HG03280 (cell line): Measurements from ENCODE around the gene EFHD2.
"Not testable (repeated sequence)": the region's sequence is repeated elsewhere in the genome, so short reads cannot be mapped to it uniquely, and the experiment has no call there.

ENCODE experiments used
- ATAC-seq: cut with Tn5 transposase; IDR thresholded peaks from one replicate; pipeline ENCODE4 v1.9.1; 2021; ENCODE audit warnings: mild to moderate bottlenecking, moderate library complexity; ENCODE audit not compliant: unreplicated experiment

The EFHD2 gene

DNA sequence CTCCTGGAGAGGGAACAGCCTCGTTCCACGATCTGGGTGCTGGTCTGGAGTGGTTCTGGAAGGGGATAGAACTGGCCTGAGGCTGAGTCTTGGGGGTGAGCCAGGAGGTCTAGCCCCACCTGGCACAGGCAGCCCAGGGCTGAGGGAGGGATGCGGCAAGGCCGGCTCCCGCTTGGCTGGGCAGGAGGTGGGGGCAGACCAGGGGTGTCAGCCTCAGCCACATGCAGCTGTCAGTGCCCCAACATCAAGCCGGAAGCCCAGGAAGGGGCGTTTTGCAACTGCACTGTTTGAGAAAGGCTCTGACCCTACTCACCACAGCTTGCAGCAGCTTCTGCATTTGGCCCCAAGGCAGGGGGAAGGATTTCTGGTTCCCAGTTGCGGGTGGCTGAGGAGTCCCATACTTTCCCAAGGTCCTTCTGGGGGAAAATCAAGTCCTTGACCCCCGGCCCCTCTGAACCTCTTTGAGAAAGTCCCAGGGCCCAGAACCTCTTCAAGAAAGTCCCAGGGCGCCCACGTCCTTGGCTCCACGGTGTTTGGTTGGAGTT is 2.0 kb downstream of the EFHD2 start:
- ATAC-seq, result peak; percentile 41

DNA sequence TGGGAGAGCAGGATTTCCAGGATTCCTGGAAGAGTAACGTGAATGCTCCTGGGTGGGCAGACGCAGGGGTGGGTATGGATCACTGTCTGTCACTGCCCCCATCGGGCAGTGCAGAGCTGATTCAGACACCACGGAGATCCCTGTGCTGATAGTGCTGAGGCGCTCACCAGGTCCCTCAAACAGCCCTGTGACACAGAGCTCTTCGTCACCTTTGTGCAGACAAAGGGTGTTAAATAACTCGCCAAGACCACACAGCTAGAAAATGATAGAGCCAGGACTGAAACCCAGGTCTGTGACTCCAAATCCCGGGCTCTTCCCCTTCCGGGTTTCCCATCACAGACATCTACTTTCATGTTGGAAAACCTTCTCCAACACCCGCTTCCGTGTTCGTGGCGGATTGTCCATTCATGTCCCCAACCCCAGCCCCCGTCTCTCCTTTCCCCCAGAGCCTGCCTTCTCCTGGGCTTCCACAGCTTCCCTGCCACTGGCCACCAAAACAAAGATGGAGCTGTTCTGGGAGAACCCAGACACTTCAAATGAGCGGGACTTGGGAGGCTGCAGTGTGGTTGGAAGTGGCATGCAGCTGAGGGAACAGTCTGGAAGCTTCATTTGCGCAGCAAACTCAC is 2.6 kb downstream of the EFHD2 start:
- ATAC-seq, result no peak

DNA sequence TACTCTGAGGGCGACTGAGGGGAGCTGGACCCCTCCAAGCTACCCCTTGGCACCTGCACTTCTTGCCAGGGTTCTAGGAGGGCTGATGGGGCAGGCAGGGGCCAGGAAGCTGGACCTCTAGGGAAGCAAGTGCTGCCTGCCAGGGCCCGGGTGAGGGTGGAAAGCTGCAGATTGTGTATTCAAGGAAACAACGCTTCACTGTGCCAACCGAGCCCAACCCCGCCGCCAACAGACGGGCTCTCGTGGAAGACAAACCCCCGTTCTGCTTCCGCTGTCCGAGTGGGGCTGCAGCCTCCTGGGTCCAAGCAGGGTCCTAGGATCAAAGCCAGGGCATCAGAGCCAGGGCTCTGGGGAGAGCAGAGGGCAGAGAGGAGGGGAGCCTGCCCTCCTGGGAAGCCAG is 3.2 kb downstream of the EFHD2 start:
- ATAC-seq, result no peak

DNA sequence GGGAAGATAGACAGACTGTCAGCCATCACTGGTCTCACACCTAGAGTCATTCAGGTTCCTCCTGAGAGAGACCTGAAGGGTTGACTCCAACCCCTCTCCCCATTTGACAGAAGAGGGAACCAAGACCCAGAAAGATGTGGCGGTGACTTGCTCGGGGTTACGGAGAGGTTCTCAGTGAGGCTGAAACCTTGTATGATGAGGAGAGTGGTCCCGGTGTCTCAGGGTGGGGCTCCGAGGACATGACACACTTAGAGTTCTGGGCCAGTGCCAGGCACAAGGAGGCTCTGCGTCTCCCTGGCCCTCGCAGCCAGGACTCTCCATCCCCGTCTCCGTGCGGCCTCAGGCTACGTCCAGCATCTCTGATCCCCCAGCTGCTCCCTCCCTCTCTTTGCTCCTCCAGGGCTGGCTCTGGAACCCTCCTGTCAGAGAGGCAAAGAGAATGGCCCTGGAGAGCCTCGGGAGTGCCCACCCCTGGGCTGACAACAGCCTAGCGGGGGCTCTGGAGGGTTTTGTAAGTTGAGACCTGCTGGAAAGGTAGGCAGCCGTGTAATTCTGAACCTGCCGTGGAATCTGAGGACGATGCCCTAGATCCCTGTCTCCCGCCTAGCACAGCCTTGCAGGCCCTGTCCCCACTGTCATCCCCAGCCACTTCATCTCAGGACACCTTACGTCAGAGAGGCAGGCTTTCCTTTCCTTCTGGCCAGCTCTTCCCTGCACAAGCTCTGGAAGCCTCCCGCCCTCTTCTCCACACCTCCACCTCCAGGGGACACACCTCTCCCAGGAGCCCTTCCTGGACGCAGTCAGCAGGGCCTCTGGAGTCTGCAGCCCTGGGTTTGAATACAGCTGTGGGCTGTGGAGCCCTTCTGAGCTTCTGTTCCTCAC is 4.1 kb downstream of the EFHD2 start:
- ATAC-seq, result no peak

DNA sequence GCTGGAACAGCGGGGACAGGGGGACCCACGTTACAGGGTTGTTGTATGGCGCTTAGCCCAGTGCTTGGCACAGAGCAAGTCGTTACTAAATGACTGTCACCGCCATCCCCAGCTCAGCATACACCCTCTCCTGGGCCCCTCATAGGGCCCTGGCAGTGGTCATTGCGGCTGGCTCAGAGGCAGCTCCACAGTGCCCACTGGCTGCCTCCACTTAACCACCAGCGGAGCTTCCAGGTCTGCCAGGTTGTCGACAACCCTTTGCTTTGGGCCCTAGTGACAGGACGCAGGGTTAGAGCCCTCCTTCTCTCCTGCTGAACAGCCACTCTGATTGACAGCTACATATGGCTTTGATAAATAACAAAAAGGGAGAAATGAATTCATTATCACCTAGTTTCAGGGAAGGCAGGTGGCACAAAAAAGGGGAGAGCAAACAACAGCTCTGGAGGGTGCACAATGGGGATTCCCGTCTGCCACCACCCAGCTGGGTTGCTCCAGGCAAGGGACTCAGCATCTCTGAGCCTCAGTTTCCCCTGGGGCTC is 4.8 kb downstream of the EFHD2 start:
- ATAC-seq, result no peak

DNA sequence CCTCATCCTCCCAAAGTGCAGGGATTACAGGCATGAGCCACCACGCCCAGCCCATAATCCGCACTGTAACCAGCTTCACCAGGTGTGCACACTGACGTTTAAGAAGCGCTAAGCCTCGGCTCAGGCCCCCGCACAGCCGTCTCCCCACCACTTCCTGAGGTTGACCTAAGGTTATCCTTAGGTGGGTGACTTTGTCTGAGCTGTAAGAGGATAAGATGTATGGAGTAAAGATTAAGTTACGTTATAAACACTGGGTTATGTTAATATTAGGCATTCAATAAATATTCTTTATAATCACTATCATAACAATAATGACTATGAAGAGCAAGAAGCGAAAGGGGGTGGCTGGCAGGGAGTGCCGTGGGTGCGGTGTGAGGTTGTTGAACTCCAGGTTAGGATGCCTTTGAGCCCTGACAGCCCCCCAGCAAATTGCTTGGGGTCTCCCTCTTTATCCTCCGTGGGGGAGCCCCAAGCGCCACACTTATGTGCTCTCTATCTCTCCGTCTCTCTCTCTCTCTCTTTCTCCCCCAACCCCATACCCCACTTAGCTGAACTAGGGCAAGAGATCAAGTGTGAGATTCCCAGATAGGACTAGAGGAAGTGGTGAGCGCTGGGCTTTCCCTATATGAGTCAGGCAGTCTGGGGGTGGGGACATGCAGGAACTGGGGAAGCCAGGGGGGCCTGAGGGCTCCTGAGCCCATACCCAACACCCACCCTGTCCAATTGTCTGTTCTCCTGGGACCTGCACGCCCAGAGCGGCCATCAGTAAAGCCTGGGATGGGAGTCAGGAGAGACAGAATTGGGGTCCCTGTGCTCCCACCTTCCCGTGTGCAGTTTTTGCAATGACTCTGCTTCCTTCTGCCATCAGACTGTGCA is 7.6 kb downstream of the EFHD2 start:
- no peak for ATAC-seq

DNA sequence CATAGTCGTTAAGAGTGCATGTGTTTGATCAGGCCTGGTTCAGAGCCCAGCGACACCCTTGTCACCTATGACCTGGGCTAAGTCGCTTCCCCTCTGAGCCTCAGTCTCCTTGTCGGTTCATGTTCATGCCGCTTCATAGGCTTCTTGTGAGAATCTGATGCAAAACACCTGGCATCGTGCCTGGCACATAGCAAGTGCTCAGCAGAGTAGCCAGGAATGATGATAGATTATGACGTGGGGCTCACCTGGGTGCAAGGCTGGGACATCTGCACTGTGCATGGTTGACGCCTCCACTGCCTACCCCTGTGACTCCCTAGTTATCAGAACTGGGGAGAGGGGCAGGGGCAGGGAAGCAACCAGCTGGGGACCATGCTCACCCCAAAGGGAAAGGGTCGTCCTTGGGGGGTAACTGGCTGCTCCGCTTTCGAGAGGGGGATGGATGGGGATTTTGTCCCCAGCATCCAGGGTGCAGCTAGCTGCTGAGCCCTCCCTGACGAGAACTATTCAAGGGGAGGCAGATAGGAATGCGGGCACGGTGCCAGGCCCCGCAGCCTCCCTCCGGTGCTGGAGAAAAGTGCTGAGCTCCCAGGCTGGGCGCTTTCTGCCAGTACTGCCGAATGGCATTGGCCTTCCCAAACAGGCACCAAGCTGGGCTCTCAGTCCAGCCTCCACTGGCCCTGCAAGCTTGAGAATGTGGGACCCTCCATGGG is 9.3 kb downstream of the EFHD2 start:
- ATAC-seq, result no peak

DNA sequence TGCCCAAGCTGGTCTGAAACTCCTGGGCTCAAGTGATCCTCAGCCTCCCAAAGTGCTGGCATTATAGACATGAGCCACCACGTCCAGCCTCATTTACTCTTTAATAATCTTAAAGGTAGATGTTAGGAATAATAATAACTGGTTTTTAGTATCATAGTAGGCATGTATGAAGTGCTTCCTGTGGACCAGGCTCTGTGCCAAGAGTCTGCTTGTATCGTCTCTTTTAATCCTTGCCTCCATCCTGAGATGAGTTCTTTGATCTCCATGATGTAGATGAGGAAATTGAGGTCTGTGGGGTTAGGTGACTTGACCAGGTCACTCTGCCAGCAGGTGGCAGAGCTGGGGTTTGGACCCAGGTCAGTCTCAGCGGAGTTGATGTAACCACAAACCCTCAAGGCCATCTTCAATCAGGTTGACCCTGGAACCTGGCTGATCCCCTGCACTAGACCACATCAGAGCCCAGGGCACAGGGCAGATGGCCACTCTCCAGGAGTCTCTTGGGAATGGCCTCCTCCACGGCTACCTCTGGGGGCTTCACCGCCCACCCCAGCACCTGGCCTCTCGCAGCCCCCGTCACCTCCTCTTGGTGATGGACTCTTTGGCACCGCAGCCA is 11.3 kb downstream of the EFHD2 start:
- ATAC-seq, result no peak

DNA sequence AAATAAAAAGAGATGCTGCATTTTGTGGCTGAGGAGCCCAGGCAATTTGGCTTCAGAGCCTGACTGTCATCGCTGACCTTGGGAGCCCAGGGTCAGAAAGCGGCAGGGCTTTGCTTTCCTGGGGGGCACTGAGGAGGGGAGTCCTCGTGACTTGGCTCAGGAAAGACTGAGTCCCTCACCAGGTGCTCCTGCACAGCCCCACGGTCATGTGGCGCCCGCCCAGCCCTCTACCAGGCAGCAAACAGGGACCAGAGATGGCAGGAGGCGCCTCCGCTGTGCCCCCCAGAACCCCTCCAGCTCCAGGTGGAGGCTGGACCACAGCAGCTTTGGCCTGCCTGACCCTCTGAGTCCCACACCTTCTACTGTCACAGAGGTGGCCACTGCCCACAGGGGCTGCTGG is 13.2 kb downstream of the EFHD2 start:
- no peak for ATAC-seq

DNA sequence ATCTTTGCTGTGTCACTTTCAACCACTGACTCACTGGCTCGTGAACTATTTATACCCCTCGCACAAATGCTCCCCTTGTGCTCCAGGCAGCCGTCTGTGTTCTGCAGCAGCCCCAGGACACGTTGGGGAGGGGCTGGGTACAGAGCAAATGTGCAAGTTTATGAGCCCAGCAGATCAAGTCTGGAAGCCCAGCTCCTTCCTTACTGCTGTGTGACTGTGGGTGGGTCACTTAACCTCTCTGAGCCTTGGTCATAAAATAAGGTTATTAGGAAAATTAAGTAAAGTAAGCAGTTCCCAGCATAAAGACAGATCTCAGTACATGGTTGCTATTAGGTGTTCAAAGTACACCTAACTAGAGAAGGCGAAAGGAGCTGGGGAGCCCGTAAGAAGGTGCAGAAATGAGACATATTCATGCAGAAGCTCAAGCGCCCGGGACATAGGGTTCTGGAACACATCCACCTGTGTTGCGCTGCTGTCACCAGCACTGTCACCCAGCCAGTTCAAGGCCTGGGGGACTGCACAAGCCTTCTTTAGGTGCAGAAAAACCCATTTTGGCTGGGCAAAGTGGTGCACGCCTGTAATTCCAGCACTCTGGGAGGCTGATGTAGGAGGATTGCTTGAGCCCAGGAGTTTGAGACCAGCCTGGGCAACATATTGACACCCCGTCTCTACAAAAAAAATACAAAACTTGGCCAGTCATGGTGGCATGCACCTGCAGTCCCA is 13.8 kb downstream of the EFHD2 start:
- ATAC-seq, result no peak

DNA sequence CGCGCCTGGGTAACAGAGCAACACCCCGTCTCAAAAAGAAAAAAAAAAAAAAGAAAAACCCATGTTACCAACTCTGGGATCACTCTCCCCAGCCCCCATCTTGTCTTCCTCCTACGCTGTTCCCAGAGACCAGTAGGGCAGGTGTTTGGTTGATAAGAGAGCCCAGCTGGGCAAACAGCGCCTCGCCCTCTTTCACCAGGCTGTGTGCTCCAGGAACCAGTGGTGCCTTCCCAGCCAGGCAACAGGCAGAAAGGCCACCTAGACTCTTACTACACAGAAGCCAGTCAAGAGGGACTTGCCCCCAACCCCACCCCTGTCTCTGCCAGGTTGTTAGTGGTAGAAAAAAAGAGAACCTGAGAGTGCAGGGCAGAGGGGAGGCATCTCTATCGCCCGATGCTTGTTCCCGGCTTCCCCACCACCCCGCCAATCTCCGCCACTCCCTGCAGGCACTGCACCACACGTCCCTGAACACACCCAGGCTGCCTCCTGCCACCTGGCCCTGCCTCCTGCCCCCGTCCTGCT is 14.5 kb downstream of the EFHD2 start:
- ATAC-seq, result no peak

DNA sequence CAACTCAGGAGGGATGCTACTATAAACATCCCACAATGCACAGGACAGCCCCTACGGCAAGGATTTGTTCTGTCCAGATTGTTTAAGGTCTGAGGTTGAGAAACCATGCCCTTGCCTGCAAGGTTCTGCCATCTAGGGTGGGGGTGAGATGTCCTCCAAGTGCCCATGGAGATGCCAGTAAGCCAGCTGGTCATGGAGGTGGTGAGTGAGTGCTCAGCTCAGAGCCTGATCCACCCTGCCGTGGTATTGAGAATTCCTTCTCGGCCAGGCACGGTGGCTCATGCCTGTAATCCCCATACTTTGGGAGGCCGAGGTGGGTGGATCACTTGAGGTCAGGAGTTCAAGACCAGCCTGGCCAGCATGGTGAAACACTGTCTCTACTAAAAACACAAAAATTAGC is 15.3 kb downstream of the EFHD2 start:
- no peak for ATAC-seq

DNA sequence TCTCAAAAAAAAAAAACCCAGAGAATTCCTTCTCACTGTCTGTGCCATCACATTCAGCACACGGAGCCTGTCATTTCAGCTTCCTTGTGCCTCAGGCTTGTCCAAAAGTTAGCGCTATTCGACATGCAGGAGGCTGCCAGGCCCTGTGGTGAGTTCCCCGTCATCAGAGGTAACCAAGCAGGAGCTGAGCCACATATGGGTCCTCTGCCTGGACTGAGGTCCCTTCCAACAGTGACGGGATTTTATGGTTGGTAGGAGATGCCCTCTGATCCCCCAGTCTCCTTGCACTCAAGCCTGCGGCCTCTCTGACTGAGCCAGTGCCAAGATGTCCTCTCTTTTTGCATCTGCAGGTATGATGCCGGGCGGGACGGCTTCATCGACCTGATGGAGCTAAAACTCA is 15.8 kb downstream of the EFHD2 start:
- ATAC-seq, result no peak

DNA sequence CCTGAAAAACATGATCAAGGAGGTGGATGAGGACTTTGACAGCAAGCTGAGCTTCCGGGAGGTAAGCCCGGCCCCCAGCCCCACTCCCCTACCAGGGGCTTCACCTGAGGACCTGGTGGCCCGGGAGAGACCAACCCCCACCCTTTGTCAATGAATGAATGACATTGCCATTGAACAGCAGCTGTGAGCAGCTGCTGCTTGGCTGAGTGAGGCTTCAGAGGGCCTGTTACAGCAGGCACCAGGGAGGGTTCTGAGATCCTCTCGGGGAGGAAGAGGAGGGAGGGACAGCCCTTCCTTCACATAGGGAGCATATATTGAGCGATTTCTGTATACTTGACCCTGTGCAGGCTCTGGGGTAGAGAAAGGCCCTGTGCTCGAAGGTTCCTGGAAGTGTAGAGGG is 16.3 kb downstream of the EFHD2 start:
- ATAC-seq, result no peak

DNA sequence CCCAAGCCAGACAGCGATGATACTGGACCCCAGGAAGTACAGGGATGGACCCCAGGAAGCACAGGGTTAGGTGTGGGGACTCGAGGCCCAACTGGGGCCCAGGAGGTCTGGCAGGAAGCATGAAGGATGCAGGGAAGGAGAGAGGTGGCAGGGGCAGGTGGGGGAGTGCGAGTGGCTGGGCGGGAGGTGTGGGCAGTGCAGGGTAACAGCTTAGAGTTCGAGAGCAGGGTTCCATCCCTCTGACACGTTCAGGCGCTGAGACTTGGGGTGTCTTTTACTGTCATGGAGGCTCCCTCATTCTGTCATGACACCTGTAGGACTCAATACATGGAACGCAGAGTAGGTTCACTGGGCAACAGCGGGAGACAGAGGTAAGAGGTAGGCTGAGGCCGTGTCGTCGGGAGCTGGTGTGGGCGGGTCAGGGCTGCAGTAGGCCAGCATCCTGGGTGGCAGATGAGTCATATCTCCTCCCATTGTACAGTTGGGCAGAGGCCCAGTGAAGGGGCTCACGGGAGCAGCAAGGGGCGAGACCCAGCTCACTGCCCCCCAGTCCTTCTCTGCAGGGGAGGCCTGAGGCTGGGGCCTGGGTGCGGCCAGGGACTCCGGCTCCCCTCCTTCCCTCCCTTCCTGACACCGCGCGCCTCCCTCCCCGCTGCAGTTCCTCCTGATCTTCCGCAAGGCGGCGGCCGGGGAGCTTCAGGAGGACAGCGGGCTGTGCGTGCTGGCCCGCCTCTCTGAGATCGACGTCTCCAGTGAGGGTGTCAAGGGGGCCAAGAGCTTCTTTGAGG is 17.0 kb downstream of the EFHD2 start:
- ATAC-seq, result no peak

DNA sequence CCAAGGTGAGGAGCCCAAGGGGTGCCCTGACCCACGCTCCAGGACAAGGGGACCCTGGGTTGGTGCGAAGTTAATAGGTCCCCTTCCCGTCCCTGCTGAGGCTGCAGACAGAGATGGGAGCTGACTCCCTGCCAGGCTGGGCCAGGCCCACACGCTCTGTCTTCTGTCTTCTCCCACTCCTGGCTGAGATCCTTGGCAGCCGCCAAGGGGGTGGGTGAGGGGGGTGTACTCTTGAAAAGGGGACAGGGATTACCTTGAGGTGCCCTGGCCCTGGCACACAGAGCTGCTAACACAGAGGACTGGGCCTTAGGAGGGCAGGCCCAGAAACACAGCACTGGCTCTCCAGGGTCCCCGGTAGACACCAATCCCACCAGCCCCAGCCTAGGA is 17.6 kb downstream of the EFHD2 start:
- ATAC-seq, result no peak

DNA sequence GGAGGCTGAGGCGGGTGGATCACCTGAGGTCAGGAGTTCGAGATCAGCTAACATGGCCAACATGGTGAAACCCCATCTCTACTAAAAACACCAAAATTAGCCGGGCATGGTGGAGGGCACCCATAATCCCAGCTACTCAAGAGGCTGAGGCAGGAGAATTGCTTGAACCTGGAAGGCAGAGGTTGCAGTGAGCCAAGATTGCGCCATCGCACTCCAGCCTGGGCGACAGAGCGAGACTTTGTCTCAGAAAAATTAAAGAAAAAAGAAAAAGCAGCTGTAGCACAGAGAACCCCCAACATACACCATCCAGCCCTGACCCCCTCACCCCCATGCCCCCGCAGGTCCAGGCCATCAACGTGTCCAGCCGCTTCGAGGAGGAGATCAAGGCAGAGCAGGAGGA is 18.6 kb downstream of the EFHD2 start:
- ATAC-seq, result not testable (repeated sequence)

DNA sequence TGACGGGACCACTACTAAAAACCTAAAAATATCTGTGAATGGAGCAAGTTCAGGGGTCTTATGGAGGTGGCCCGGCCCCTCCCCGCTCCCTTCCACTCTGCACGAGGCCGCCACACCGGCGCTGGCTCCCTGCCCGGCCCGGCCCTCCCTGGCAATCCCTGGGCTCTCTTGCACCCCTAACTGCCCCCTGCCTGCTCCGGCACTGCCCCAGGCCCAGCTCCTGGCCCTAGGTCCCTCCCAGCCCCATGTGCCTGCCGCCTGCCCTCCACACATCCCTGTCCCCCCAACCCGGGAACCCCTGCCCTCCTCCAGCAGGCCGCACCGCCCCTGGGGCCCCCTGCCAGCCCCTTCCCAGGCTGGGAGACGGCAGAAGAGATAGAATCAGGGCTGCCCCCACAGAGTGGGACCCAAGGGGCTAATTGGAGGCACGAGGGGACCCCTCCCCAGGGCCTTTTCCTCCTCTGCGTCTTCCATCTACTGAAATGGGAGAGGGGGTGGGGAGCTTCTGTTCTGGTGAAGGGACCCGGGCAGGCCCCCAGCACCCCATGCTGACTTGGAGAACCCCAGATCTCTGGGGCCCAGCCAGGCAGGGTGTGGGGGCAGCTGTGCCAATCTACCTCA is 19.2 kb downstream of the EFHD2 start:
- ATAC-seq, result no peak
